Activated naive CD8-positive, alpha-beta T cell treated with anti-CD3 and anti-CD28 coated beads for 36 hours (primary cell): Measurements from ENCODE around the gene USP37. TPM values are rescaled to one million over a fixed set of nuclear protein-coding genes. Genes with fewer than 3 reads are reported as not detected.

Experiments used
- total RNA-seq, 2 experiments: library from RNA; stranded (reverse); gene quantifications; one replicate each; pipeline ENCODE4 v1.2.3, GENCODE V29; 2021

USP37 gene
- total RNA-seq, 2 experiments from 2014 or later, result 29.7 to 31.2 TPM

Other genes starting within 250 kb of the USP37 start
- not detected for gene CATIP, start 211.5 kb downstream of the USP37 start, total RNA-seq
- gene SLC11A1, start 186.1 kb downstream of the USP37 start, total RNA-seq, result under 1 TPM; 0.08 TPM
- 10 to 100 TPM; 67.8 to 73.5 TPM for gene CTDSP1, start 168.5 kb downstream of the USP37 start, total RNA-seq
- gene VIL1, start 149.2 kb downstream of the USP37 start, total RNA-seq, result not detected
- gene CNOT9, start 488 bp upstream of the USP37 start, total RNA-seq, result 100 to 1,000 TPM; 129 to 131 TPM
- under 1 TPM in 1 of 2 experiments, not detected in 1; 0.22 TPM for gene PLCD4, start 39.5 kb upstream of the USP37 start, total RNA-seq
- gene ZNF142, start 91.3 kb upstream of the USP37 start, total RNA-seq, result 10 to 100 TPM; 55.2 to 55.4 TPM
- 10 to 100 TPM; 90.3 to 96.4 TPM for gene BCS1L, start 91.3 kb upstream of the USP37 start, total RNA-seq
- 10 to 100 TPM; 27.2 to 29.8 TPM for gene RNF25, start 103.7 kb upstream of the USP37 start, total RNA-seq
- 10 to 100 TPM; 11.8 to 15.4 TPM for gene STK36, start 103.7 kb upstream of the USP37 start, total RNA-seq
- 10 to 100 TPM; 34.2 to 36.7 TPM for gene TTLL4, start 142.5 kb upstream of the USP37 start, total RNA-seq
- gene CYP27A1, start 213.8 kb upstream of the USP37 start, total RNA-seq, result not detected